ENCODE measurements around the gene DENND4B.
"Not testable (repeated sequence)": the region's sequence is repeated elsewhere in the genome, so short reads cannot be mapped to it uniquely, and the experiment has no call there.

DENND4B gene

GRCh38 chr1:153928791-153929341 lies 17.7 kb downstream of the DENND4B start:
- in situ Hi-C loops (cut with HindIII; ENCODE audit: low sequenced_read_pairs): no loop called here

DNA sequence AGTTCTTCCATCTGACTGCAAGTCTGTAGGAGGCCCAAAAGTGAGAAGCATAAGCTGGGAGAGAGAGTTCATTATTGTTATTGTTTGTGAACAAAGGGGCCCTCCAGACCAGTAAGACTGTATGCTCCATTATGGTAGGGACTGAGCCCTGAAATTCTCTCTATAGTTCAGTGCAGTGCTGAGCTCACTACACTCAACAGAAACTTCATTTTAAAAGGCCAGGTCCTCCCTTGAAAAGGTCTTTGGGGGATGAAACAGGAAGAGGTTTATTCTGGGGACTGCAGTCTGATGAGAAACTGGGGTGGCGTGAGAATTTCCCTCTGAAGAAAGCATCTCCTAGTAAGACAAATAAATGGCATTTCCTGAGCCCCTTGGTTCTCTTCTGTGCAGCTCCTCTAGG lies 18.3 kb downstream of the DENND4B start:
- in situ Hi-C loops (cut with HindIII; ENCODE audit: low sequenced_read_pairs): no loop called here

DNA sequence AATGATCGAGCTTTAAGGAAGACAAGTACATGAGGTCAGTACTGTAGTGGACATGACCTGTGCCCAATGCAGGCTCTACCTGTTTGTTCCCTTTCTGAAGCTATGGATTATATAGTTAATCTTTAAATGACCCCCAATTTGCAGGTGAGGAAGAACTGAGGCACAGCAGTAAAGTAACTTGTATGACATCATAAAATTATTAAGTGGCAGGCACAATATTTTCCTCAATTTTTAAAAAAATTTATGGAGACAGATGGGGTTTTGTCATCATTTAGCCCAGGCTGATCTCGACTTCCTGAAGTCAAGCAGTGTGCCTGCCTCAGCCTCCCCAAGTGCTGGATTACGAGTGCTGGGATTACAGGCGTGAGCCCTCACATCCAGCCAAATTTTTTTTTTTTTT lies 20.1 kb downstream of the DENND4B start:
- in situ Hi-C loops (cut with HindIII; ENCODE audit: low sequenced_read_pairs): no loop called here

DNA sequence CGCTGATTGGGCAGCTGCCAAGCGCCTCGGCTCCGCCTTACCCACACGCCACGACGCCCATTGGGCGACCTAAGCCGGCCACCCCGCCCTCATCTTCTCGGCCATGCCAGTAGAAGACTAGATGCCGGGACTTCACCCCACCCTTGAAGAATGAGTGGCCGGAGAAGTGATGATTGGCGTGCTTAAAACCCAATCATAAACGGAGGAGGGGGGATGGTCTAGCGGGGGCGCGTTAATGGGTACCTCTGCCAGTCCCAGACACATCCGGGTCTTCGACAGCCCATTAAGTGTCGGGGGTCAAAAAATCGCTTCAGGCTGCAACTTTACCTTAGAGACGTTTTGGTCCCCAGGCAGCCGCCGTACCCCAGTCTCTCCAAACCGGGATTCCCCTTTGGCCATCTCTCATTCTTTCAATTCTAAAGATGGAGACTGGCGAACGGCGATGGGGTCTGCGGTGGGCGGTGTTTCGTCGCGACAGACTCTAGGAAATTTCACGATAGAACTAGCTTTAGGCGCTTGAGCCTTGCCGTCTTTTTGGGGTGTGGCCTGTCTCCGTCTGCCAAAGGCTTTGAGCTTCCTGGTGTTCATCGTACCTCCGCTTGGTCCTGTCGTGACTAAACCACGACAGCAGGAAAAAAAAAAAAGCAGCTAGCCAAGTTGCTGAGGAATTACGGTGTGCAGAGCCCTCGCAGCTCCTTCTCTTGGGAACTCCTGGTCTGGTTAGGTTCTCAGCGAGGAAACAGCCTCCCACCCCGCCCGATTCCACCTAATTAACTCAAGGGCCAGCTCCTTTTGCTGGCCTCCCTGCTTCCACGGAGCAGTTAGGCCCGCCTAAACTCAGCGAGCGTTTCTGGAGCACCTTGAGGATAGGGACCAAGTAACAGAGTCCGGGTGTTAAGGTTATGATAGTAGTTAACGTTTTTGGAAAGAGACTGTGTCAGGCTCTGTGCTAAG lies 23.3 kb downstream of the DENND4B start, which contains the start of gene GATAD2B:
TSS of gene GATAD2B (minus strand) at position 1 of the 954 bp plus-strand sequence. CDS start 94,625 bp downstream, outside the sequence.
- in situ Hi-C loops (cut with HindIII; ENCODE audit: low sequenced_read_pairs): no loop called here

GRCh38 chr1:153922076-153922971 lies 24.2 kb downstream of the DENND4B start:
- in situ Hi-C loops (cut with HindIII; ENCODE audit: low sequenced_read_pairs): no loop called here

- in situ Hi-C loops (cut with HindIII; ENCODE audit: low sequenced_read_pairs): no loop called here
These were observed 24.8 kb downstream of the DENND4B start for GRCh38 chr1:153921803-153922075.

DNA sequence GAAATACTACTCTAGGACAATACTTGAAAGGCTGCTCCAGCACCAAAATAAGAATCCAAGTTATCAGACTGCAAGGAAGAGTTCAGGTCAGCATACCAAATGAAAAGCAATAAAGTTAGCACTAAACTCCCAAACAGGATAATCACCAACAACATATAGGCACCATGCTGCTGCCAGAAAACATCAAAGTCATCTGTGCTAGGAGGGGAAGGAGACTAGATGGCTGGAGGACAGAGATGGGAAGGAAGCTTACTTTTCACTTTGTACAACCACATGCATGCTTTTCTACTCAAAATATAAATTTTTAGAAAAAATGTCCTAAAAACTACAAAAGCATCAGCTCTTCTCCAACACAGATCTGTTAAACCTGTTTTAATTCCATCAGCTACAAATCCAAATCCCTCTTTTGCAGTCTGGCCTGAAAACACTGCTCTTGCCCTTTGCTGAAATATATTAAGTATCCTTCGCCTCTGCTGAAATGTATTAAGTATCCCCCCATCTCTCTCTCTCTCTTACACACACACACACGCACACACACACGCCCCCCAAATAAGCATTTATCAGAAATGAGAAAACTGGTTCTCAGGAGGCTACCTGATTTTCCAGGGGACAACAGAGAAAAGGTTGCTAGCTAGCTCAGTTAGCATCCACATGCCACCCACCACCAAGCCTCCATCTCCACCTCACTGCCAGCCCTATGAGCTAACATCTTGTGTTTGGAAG lies 25.3 kb downstream of the DENND4B start:
- in situ Hi-C loops (cut with HindIII; ENCODE audit: low sequenced_read_pairs): no loop called here

GRCh38 chr1:153919876-153920852 lies 26.4 kb downstream of the DENND4B start:
- in situ Hi-C loops (cut with HindIII; ENCODE audit: low sequenced_read_pairs): no loop called here

GRCh38 chr1:153916297-153916696 lies 30.2 kb downstream of the DENND4B start:
- in situ Hi-C loops (cut with HindIII; ENCODE audit: low sequenced_read_pairs): no loop called here

DNA sequence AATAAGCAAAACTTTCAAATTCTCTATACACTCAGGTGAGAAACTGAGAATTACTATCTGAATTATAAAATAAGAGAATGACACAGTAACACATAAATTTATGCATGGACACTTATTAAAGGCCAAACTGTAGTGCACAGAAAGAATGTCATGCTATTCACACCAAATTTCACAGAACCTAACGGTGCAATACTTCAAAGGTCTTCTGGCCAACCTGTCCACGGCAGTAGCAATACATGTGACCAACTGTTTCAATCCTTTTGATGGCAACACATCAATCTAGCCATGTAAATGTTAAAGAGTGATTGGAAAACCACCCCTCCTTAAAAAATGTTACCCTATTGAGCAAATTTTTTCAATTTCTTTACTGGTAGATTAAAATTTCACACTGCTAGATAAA lies 34.2 kb downstream of the DENND4B start:
- in situ Hi-C loops (cut with HindIII; ENCODE audit: low sequenced_read_pairs): no loop called here

DNA sequence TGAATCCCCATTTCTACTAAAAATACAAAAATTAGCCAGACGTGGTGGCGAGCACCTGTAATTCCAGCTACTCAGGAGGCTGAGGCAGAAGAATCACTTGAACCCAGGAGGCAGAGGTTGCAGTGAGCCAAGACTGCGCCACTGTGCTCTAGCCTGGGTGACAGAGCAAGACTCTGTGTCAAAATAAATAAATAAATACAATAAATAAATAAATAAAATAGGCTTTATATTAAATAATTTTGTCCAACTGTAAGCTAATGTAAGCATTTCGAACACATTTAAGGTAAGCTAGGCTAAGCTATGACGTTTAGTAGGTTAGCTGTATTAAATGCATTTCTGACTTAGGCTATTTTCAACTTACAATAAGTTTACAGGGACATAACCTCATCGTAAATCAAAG lies 36.0 kb downstream of the DENND4B start:
- in situ Hi-C loops (cut with HindIII; ENCODE audit: low sequenced_read_pairs): not testable (repeated sequence)

DNA sequence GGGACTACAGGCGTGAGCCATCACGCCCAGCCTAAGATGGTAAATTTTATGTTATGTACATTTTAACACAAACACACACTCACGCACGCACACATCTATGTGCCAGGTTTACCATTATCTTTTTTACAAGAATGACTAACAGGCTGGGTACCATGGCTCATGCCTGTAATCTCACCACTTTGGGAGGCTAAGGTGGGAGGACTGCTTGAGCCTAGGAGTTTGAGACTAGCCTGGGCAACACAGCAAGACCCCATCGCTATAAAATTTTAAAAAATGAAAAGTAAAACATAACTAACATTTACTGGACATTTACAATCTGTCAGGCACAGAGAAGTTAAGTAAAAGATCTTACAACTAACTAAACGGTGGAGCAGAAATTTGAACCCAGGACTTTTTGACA lies 38.4 kb downstream of the DENND4B start:
- in situ Hi-C loops (cut with HindIII; ENCODE audit: low sequenced_read_pairs): no loop called here

DNA sequence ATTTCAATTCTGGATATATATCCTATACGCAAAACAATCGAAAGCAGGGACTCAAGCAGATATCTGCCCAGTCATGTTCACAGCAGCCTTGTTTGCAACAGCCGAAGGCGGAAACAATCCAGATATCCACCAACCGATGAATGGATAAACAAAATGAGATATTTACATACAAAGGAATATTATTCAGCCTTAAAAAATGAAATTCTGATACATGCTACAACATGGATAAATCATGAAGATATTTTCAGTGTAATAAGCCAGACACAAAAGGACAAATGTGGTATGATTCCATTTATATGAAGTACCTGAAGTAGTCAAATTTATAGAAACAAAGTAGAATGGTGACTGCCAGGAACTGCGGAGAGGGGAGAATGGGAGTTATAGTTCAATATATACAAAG lies 39.4 kb downstream of the DENND4B start:
- in situ Hi-C loops (cut with HindIII; ENCODE audit: low sequenced_read_pairs): no loop called here

- in situ Hi-C loops (cut with HindIII; ENCODE audit: low sequenced_read_pairs): no loop called here
These were observed 40.1 kb downstream of the DENND4B start for GRCh38 chr1:153906396-153906795.

DNA sequence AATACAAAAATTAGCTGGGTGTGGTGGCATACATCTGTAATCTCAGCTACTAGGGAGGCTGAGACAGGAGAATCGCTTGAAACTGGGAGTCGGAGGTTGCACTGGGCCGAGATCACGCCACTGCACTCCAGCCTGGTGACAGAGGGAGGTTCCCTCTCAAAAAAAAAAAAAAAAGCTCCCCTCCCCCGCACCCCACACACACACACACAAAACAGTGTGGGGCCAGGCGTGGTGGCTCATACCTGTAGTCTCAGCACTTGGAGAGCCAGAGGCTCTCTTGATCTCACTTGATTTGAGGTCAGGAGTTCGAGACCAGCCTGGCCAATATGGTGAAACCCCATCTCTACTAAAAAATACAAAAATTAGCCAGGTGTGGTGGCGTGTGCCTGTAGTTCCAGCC lies 40.6 kb downstream of the DENND4B start:
- in situ Hi-C loops (cut with HindIII; ENCODE audit: low sequenced_read_pairs): not testable (repeated sequence)

DNA sequence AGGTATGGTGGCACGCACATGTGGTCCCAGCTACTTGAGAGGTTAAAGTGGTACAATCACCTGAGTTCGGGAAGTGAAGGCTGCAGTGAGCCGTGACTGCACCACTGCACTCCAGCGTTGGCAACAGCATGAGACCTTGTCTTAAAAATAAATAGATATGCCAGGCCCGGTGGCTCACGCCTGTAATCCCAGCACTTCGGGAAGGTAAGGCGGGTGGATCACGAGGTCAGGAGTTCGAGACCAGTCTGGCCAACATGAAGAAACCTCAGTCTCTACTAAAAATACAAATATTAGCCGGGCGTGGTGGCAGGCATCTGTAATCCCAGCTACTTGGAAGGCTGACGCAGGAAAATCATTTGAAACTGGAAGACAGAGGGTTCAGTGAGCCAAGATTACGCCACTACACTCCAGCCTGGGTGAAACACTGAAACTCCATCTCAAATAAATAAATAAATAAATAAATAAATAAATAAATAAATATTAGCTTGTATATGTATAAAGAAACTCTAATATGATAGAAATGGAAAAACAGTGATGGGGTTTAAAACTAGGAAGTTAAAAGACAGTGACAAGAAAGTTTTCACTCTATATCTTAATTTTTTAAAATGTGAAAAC lies 42.6 kb downstream of the DENND4B start:
- in situ Hi-C loops (cut with HindIII; ENCODE audit: low sequenced_read_pairs): no loop called here

DNA sequence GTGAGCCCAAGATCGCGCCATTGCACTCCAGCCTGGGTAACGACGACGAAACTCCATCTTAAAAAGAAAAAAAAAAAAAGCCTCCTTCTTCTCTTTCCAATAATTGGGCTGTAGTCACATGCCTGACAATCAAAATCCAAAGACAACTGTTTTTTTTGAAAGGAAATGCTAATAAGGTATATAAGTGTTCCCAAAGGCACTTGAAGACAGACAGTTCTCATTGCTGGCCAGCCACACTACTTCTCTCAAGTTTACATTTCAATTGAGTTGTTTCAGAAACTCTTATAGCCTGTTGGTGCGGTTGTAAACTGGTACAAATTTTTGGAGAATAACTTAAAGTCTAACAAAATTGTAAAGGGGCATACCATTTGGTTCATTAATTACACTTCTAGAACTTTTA lies 47.0 kb downstream of the DENND4B start:
- in situ Hi-C loops (cut with HindIII; ENCODE audit: low sequenced_read_pairs): no loop called here

- in situ Hi-C loops (cut with HindIII; ENCODE audit: low sequenced_read_pairs): not testable (repeated sequence)
These were observed 50.7 kb downstream of the DENND4B start for GRCh38 chr1:153895866-153896265.

- in situ Hi-C loops (cut with HindIII; ENCODE audit: low sequenced_read_pairs): not testable (repeated sequence)
These were observed 55.5 kb downstream of the DENND4B start for GRCh38 chr1:153891042-153891441.

Data from DLD1 (cell line).